HL-60/S4 treated with phorbol 12-myristate 13-acetate at 8.2 ng/mL for 4 days and 3 days (cell line): ENCODE measurements around the gene RGS19.
"Not testable (repeated sequence)": the region's sequence is repeated elsewhere in the genome, so short reads cannot be mapped to it uniquely, and the experiment has no call there.

Experiments
- in situ Hi-C: fragments of 300-500 bp; cut with MboI; formaldehyde crosslinking; loops from 2 replicates; pipeline ENCODE4 v1.15.0; 2022; ENCODE audit warnings: low sequenced_read_pairs

The RGS19 gene

GRCh38 chr20:64079273-64080012, at the start of gene RGS19:
TSS of gene RGS19 (minus strand) at chr20:64079518. CDS start at chr20:64076886, 2,632 bp downstream.
- in situ Hi-C loops: no loop called here

- in situ Hi-C loops: not testable (repeated sequence)
Measured at GRCh38 chr20:64123517-64123916, 44.2 kb upstream of the RGS19 start.

GRCh38 chr20:64122927-64123326, 43.6 kb upstream of the RGS19 start:
- in situ Hi-C loops: not testable (repeated sequence)

- in situ Hi-C loops: no loop called here
Measured at GRCh38 chr20:64121586-64121985, 42.3 kb upstream of the RGS19 start.

GRCh38 chr20:64119681-64120341, 40.5 kb upstream of the RGS19 start:
- in situ Hi-C loops: no loop called here

- in situ Hi-C loops: no loop called here
Measured at GRCh38 chr20:64119301-64119680, 40.0 kb upstream of the RGS19 start.

GRCh38 chr20:64117432-64117777, 38.1 kb upstream of the RGS19 start:
- in situ Hi-C loops: not testable (repeated sequence)

GRCh38 chr20:64116541-64117431, 37.5 kb upstream of the RGS19 start:
- in situ Hi-C loops: no loop called here

GRCh38 chr20:64116016-64116415, 36.7 kb upstream of the RGS19 start:
- in situ Hi-C loops: no loop called here

- in situ Hi-C loops: no loop called here
Measured at GRCh38 chr20:64115171-64115911, 36.0 kb upstream of the RGS19 start.

GRCh38 chr20:64114356-64114971, 35.1 kb upstream of the RGS19 start:
- in situ Hi-C loops: no loop called here

GRCh38 chr20:64113796-64114355, 34.6 kb upstream of the RGS19 start:
- in situ Hi-C loops: no loop called here

- in situ Hi-C loops: no loop called here
Measured at GRCh38 chr20:64113444-64113775, 34.1 kb upstream of the RGS19 start.

GRCh38 chr20:64112691-64113443, 33.5 kb upstream of the RGS19 start:
- in situ Hi-C loops: no loop called here

GRCh38 chr20:64111841-64112641, 32.7 kb upstream of the RGS19 start:
- in situ Hi-C loops: no loop called here

- in situ Hi-C loops: no loop called here
Measured at GRCh38 chr20:64110411-64111068, 31.2 kb upstream of the RGS19 start.

- in situ Hi-C loops: no loop called here
Measured at GRCh38 chr20:64109831-64110391, 30.6 kb upstream of the RGS19 start.
